HepG2 (cell line): ENCODE data around the gene TFAP2A. TPM values are rescaled to one million over a fixed set of nuclear protein-coding genes. Genes with fewer than 3 reads are reported as not detected.

Experiments used
- ATAC-seq: fragments of 200-7000 bp; cut with Tn5 transposase; 3 replicates; pipeline ENCODE4 v1.9.1; 2020; ENCODE audit warnings: mild to moderate bottlenecking, moderate library complexity
- BruUV-seq: library from RNA; stranded (reverse); fragments of 400-500 nt; replicated peaks from 2 replicates; lab custom pipeline; 2021; lab: Mats Ljungman, UMichigan
- CTCF ChIA-PET: fragments of 300-600 bp; formaldehyde crosslinking; extraction: SDS; loops from one replicate; lab custom pipeline; 2021; ENCODE audit warnings: low total read pairs, inconsistent platforms, low intra/inter-chr PET ratio; lab: Yijun Ruan, JAX
- POLR2A ChIA-PET: fragments of 350-600 bp; sonication (Branson Sonifier 250); formaldehyde crosslinking; loops from one replicate; lab custom pipeline; 2020; ENCODE audit warnings: antibody characterized with exemption, inconsistent platforms; lab: Yijun Ruan, JAX
- DNase-seq: peaks from one replicate; pipeline ENCODE4 v3.0.0-alpha.2; 2015; ENCODE audit warnings: low spot score
- FAIRE-seq: peaks from 3 replicates; lab custom pipeline; 2011; peaks lifted over from hg19 to GRCh38; lab: Jason Lieb, UNC
- H2AFZ ChIP-seq: one replicate; pipeline ENCODE4 v1.6.1; 2011; ENCODE audit warnings: low read length, inconsistent platforms
- H3K27ac ChIP-seq: fragments of 300-600 bp; 3 replicates; pipeline ENCODE4 v1.8.0; 2011; ENCODE audit warnings: mixed run types, mild to moderate bottlenecking, mixed read lengths, low read length, inconsistent platforms; ENCODE audit not compliant: insufficient read depth; ENCODE audit errors: extremely low read length
- H3K27me3 ChIP-seq, 2 experiments: fragments of 200-600 bp in 1 of 2; 2 replicates in 1 of 2; 3 replicates in 1 of 2; pipeline versions ENCODE4 v1.6.0 to v1.8.0; 2011; ENCODE audit warnings: low read length in 2 of 2, mild to moderate bottlenecking in 2 of 2, moderate library complexity in 2 of 2, inconsistent platforms in 1 of 2; ENCODE audit not compliant: insufficient read depth in 2 of 2, control insufficient read depth in 1 of 2
- H3K36me3 ChIP-seq, 2 experiments: fragments of 200-600 bp in 1 of 2; replicated peaks in 1 of 2; 2 replicates in 1 of 2; 3 replicates in 1 of 2; pipeline versions ENCODE4 v1.5.1 to v1.8.0; 2011; ENCODE audit warnings: low read length in 2 of 2, inconsistent platforms in 1 of 2; ENCODE audit not compliant: insufficient read depth in 2 of 2, control insufficient read depth in 1 of 2
- H3K4me1 ChIP-seq: 2 replicates; pipeline ENCODE4 v1.5.1; 2012; ENCODE audit warnings: low read length, inconsistent platforms; ENCODE audit not compliant: insufficient read depth
- H3K4me2 ChIP-seq: 2 replicates; pipeline ENCODE4 v1.6.0; 2011; ENCODE audit warnings: low read depth, low read length, inconsistent platforms
- H3K4me3 ChIP-seq, 3 experiments: fragments of 200-600 bp in 1 of 3; sonication (generic), shearing (Covaris generic) in 1 of 3; replicated peaks in 1 of 3; 2 replicates each; pipeline ENCODE4 v1.5.1; 2011 to 2016; ENCODE audit warnings: low read length in 3 of 3, inconsistent platforms in 2 of 3, low read depth in 2 of 3, mild to moderate bottlenecking in 2 of 3, control low read depth in 1 of 3, mixed read lengths in 1 of 3; ENCODE audit not compliant: insufficient read depth in 1 of 3
- H3K79me2 ChIP-seq: one replicate; pipeline ENCODE4 v1.6.1; 2011; ENCODE audit warnings: low read length, inconsistent platforms; ENCODE audit not compliant: insufficient read depth
- H3K9ac ChIP-seq: 2 replicates; pipeline ENCODE4 v1.6.0; 2011; ENCODE audit warnings: mild to moderate bottlenecking, low read depth, low read length, inconsistent platforms; ENCODE audit not compliant: insufficient read depth
- H3K9me3 ChIP-seq: 2 replicates; pipeline ENCODE4 v1.5.1; 2012; ENCODE audit warnings: mild to moderate bottlenecking, low read length
- H4K20me1 ChIP-seq: 2 replicates; pipeline ENCODE4 v1.6.0; 2011; ENCODE audit warnings: inconsistent platforms, mild to moderate bottlenecking, low read length, moderate library complexity; ENCODE audit not compliant: insufficient read depth
- HES4 ChIP-seq: sonication (generic); formaldehyde crosslinking; IDR thresholded peaks from 2 replicates; pipeline ENCODE4 v1.9.0; 2021; ENCODE audit warnings: mild to moderate bottlenecking, missing genetic modification reagents, borderline replicate concordance
- KLF6 ChIP-seq: IDR thresholded peaks from 2 replicates; pipeline ENCODE4 v1.8.0; 2016; ENCODE audit warnings: missing biosample characterization, missing genetic modification reagents
- NR0B2 ChIP-seq: sonication (generic); formaldehyde crosslinking; IDR thresholded peaks from 2 replicates; pipeline ENCODE4 v1.4.0; 2020; ENCODE audit warnings: mild to moderate bottlenecking, missing genetic modification reagents
- YY1 ChIP-seq: IDR thresholded peaks from 2 replicates; pipeline ENCODE4 v1.6.1; 2011; ENCODE audit warnings: low read length, low read depth, moderate library complexity, mild to moderate bottlenecking; ENCODE audit not compliant: insufficient read depth, insufficient replicate concordance
- ZBTB46 ChIP-seq: sonication (generic); formaldehyde crosslinking; IDR thresholded peaks from 2 replicates; pipeline ENCODE4 v1.4.0; 2020; ENCODE audit warnings: mild to moderate bottlenecking, missing genetic modification reagents, borderline replicate concordance
- ZFAT ChIP-seq: sonication (generic); formaldehyde crosslinking; conservative IDR thresholded peaks from 2 replicates; pipeline ENCODE4 v1.8.1; 2023; ENCODE audit warnings: missing genetic modification reagents, inconsistent platforms
- ZNF101 ChIP-seq: sonication (generic); formaldehyde crosslinking; IDR thresholded peaks from 2 replicates; pipeline ENCODE4 v1.4.0; 2020; ENCODE audit warnings: mild to moderate bottlenecking, low read depth, missing genetic modification reagents, borderline replicate concordance
- ZNF256 ChIP-seq: sonication (generic); formaldehyde crosslinking; conservative IDR thresholded peaks from 2 replicates; pipeline ENCODE4 v1.4.0; 2020; ENCODE audit warnings: missing genetic modification reagents
- ZNF552 ChIP-seq: sonication (generic); formaldehyde crosslinking; IDR thresholded peaks from 2 replicates; pipeline ENCODE4 v1.9.0; 2022; ENCODE audit warnings: missing genetic modification reagents, mild to moderate bottlenecking, borderline replicate concordance
- ZNF619 ChIP-seq: sonication (generic); formaldehyde crosslinking; IDR thresholded peaks from 2 replicates; pipeline ENCODE4 v1.4.0; 2020; ENCODE audit warnings: mild to moderate bottlenecking, missing genetic modification reagents
- ZNF703 ChIP-seq: sonication (generic); formaldehyde crosslinking; IDR thresholded peaks from 2 replicates; pipeline ENCODE4 v1.5.1; 2020; ENCODE audit warnings: missing genetic modification reagents, mild to moderate bottlenecking, moderate library complexity, borderline replicate concordance
- ZNF746 ChIP-seq: sonication (generic); formaldehyde crosslinking; IDR thresholded peaks from 2 replicates; pipeline ENCODE4 v1.8.0; 2022; ENCODE audit warnings: mild to moderate bottlenecking, missing genetic modification reagents
- ZNF883 ChIP-seq: sonication (generic); formaldehyde crosslinking; IDR thresholded peaks from 2 replicates; pipeline ENCODE4 v1.5.1; 2020; ENCODE audit warnings: mild to moderate bottlenecking, missing genetic modification reagents; ENCODE audit errors: not compliant biosample characterization
- whole genome bisulfite sequencing: methylation state at CpG from one replicate; pipeline ENCODE4 v1.1.6; 2017; ENCODE audit warnings: low lambda C conversion rate; 5-methylcytosine and 5-hydroxymethylcytosine counted together
- in situ Hi-C: cut with HindIII; loops from 2 replicates; pipeline ENCODE4 v1.10.0; 2017; ENCODE audit warnings: low pct_unique_long_range_greater_than_20kb; ENCODE audit not compliant: extremely low pct_ligation_motif_present
- intact Hi-C: fragments of 100-400 bp; cut with micrococcal nuclease; formaldehyde crosslinking; loops from one replicate; pipeline ENCODE4 v1.10.0; 2022; ENCODE audit not compliant: unreplicated experiment
- polyA plus RNA-seq, 8 experiments: library from polyadenylated mRNA; depleted of rRNA in 3 of 8; stranded (reverse) in 7 of 8; unstranded in 1 of 8; fragments of >200 nt; fragmentation: Illumina TruSeq in 4 of 8; extraction: Trizol in 4 of 8; gene quantifications; 2 replicates each; pipeline versions ENCODE4 v1.2.1 to v1.2.3, GENCODE V29; 2011 to 2016; ENCODE audit warnings: low read depth in 4 of 8, missing spikeins in 1 of 8, mixed read lengths in 1 of 8; ENCODE audit not compliant: insufficient read depth in 1 of 8
- total RNA-seq, 5 experiments: library from RNA; depleted of rRNA; stranded (reverse); fragments of >200 nt; fragmentation: Illumina TruSeq; extraction: Trizol; gene quantifications; 2 replicates each; pipeline ENCODE4 v1.2.3, GENCODE V29; 2016; ENCODE audit warnings: low read depth in 1 of 5
- TF ChIP-seq, protein P1 (sequence below): IDR thresholded peaks from 2 replicates; pipeline ENCODE4 v1.6.1; 2012; ENCODE audit warnings: inconsistent platforms
- TF ChIP-seq, protein P2 (sequence below): IDR thresholded peaks from 2 replicates; pipeline ENCODE4 v1.6.1; 2016; ENCODE audit warnings: low read depth
- TF ChIP-seq, protein P3 (sequence below): sonication (generic); formaldehyde crosslinking; conservative IDR thresholded peaks from 2 replicates; pipeline ENCODE4 v1.8.0; 2022; ENCODE audit warnings: missing genetic modification reagents
- TF ChIP-seq, protein P4 (sequence below): sonication (generic); formaldehyde crosslinking; IDR thresholded peaks from 2 replicates; pipeline ENCODE4 v1.4.0; 2020; ENCODE audit warnings: missing genetic modification reagents

The TFAP2A gene
- total and polyA plus RNA-seq, 2 of the 13 experiments (the other 11 are each of a cell fraction or from before 2014, with no cell fraction given): not detected

GRCh38 chr6:10368861-10369260 lies 46.0 kb downstream of the TFAP2A start:
- Histone ChIP-seq H3K27ac (no peak overlapping the region), H3K4me3 (no peak overlapping the region), H3K36me3 (no peaks in the 10 kb centered on the region), H3K79me2 (no peaks in the 10 kb centered on the region), H3K4me1 (peaks cover 1% of the 10 kb centered on the region; the same call in 1 of the 2 replicates), H3K9ac (no peak overlapping the region), H3K27me3 (peaks cover 0 to 7% of the 10 kb centered on the region in 2 experiments; a peak in 1 of 5 replicates), H4K20me1 (no peaks in the 10 kb centered on the region), H3K4me2 (no peak overlapping the region), H2AFZ (no peak overlapping the region), H3K9me3 (no peaks in the 10 kb centered on the region)
- intact Hi-C loops (no loop called here), in situ Hi-C loops (no loop called here)
- POLR2A ChIA-PET: no interaction called here
- CTCF ChIA-PET: no interaction called here
- 12% methylated on average over 3 of the region's 3 CpGs for WGBS
- FAIRE-seq (no peak), ATAC-seq (no peak), DNase-seq (no peak)
- no TSS peak for BruUV-seq
- TF ChIP-seq HES4 (CRISPR knock-in tag) (no peak), ZNF256 (CRISPR knock-in tag) (no peak), ZNF703 (no peak), KLF6 (CRISPR knock-in tag) (no peak), YY1 (no peak), NR0B2 (CRISPR knock-in tag) (no peak), ZNF746 (CRISPR knock-in tag) (no peak), ZNF101 (CRISPR knock-in tag) (no peak), ZBTB46 (no peak), ZNF883 (CRISPR knock-in tag) (no peak), ZNF552 (CRISPR knock-in tag) (no peak), ZNF619 (CRISPR knock-in tag) (no peak), ZFAT (CRISPR knock-in tag) (no peak)
- TF ChIP-seq, protein P1, sequence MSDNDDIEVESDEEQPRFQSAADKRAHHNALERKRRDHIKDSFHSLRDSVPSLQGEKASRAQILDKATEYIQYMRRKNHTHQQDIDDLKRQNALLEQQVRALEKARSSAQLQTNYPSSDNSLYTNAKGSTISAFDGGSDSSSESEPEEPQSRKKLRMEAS: no peak
- TF ChIP-seq, protein P2, sequence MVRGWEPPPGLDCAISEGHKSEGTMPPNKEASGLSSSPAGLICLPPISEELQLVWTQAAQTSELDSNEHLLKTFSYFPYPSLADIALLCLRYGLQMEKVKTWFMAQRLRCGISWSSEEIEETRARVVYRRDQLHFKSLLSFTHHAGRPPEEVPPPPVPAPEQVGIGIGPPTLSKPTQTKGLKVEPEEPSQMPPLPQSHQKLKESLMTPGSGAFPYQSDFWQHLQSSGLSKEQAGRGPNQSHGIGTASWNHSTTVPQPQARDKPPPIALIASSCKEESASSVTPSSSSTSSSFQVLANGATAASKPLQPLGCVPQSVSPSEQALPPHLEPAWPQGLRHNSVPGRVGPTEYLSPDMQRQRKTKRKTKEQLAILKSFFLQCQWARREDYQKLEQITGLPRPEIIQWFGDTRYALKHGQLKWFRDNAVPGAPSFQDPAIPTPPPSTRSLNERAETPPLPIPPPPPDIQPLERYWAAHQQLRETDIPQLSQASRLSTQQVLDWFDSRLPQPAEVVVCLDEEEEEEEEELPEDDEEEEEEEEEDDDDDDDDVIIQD (CRISPR knock-in tag): no peak
- TF ChIP-seq, protein P3, sequence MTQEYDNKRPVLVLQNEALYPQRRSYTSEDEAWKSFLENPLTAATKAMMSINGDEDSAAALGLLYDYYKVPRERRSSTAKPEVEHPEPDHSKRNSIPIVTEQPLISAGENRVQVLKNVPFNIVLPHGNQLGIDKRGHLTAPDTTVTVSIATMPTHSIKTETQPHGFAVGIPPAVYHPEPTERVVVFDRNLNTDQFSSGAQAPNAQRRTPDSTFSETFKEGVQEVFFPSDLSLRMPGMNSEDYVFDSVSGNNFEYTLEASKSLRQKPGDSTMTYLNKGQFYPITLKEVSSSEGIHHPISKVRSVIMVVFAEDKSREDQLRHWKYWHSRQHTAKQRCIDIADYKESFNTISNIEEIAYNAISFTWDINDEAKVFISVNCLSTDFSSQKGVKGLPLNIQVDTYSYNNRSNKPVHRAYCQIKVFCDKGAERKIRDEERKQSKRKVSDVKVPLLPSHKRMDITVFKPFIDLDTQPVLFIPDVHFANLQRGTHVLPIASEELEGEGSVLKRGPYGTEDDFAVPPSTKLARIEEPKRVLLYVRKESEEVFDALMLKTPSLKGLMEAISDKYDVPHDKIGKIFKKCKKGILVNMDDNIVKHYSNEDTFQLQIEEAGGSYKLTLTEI: no peak
- TF ChIP-seq, protein P4, sequence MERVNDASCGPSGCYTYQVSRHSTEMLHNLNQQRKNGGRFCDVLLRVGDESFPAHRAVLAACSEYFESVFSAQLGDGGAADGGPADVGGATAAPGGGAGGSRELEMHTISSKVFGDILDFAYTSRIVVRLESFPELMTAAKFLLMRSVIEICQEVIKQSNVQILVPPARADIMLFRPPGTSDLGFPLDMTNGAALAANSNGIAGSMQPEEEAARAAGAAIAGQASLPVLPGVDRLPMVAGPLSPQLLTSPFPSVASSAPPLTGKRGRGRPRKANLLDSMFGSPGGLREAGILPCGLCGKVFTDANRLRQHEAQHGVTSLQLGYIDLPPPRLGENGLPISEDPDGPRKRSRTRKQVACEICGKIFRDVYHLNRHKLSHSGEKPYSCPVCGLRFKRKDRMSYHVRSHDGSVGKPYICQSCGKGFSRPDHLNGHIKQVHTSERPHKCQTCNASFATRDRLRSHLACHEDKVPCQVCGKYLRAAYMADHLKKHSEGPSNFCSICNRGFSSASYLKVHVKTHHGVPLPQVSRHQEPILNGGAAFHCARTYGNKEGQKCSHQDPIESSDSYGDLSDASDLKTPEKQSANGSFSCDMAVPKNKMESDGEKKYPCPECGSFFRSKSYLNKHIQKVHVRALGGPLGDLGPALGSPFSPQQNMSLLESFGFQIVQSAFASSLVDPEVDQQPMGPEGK (CRISPR knock-in tag): no peak
